AG10803 (cell line): ENCODE results near the gene CD58.
"Not testable (repeated sequence)": the region's sequence is repeated elsewhere in the genome, so short reads cannot be mapped to it uniquely, and the experiment has no call there.

ENCODE experiments used
- DNase-seq: peaks from one replicate; pipeline ENCODE4 v3.0.0; 2010; ENCODE audit warnings: low read depth
- H3K4me3 ChIP-seq: 2 replicates; pipeline ENCODE4 v1.5.1; 2011; ENCODE audit warnings: mild to moderate bottlenecking, low read length, control low read depth
- TF ChIP-seq, protein P1 (sequence below): conservative IDR thresholded peaks from 2 replicates; pipeline ENCODE4 v1.5.1; 2011; ENCODE audit warnings: mild to moderate bottlenecking, low read length, control low read depth, inconsistent platforms

Gene CD58, protein sequence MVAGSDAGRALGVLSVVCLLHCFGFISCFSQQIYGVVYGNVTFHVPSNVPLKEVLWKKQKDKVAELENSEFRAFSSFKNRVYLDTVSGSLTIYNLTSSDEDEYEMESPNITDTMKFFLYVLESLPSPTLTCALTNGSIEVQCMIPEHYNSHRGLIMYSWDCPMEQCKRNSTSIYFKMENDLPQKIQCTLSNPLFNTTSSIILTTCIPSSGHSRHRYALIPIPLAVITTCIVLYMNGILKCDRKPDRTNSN

DNA sequence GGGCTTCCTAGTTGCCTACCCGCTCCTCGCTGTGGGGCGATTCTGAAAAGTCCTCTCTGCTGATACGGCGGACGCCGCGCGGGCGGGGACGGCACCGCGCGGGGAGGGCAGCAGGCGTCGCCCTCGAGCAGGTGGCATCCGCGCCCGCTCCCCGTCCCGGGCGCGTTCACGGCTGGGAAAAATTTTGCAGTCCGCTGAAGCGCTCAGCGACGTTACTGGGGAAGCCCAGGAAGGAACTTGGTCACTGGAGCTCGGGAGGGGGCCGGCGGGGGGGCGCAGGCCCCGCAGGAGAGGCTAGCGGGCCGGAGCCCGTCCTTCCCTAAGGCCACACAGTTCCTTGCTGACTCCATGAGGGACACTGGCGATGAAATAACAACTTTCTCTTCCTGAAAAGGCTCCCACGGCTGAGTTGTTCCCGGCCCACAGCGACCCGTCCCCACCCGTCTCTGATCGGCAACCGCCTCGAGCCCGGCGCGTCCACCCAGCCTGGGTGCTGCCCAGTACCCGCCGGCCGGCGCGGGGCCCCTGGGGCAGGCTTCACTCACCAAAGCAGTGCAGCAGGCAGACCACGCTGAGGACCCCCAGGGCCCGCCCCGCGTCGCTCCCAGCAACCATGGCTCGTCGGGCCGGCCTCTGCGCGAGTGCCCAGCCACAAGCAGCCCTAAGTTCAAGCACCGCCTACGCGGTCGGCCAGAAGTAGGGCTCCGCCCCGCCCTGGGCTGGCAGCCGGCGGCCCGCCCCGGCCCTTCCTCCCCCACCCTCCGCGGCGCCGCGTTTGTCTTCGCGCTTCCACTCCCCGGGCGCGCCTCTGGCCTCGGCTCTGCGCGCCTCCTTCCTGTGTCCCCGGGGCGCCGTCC lies at the start of gene CD58:
CD58 (minus strand) TSS at position 669 of the 857 bp plus-strand sequence; CDS start at position 615, 54 bp downstream.
- TF ChIP-seq, protein P1, sequence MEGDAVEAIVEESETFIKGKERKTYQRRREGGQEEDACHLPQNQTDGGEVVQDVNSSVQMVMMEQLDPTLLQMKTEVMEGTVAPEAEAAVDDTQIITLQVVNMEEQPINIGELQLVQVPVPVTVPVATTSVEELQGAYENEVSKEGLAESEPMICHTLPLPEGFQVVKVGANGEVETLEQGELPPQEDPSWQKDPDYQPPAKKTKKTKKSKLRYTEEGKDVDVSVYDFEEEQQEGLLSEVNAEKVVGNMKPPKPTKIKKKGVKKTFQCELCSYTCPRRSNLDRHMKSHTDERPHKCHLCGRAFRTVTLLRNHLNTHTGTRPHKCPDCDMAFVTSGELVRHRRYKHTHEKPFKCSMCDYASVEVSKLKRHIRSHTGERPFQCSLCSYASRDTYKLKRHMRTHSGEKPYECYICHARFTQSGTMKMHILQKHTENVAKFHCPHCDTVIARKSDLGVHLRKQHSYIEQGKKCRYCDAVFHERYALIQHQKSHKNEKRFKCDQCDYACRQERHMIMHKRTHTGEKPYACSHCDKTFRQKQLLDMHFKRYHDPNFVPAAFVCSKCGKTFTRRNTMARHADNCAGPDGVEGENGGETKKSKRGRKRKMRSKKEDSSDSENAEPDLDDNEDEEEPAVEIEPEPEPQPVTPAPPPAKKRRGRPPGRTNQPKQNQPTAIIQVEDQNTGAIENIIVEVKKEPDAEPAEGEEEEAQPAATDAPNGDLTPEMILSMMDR: peak; percentile 41
- DNase-seq: peak; percentile 77
- H3K4me3 ChIP-seq: peak within 1 kb of the TSS; percentile 75

DNA sequence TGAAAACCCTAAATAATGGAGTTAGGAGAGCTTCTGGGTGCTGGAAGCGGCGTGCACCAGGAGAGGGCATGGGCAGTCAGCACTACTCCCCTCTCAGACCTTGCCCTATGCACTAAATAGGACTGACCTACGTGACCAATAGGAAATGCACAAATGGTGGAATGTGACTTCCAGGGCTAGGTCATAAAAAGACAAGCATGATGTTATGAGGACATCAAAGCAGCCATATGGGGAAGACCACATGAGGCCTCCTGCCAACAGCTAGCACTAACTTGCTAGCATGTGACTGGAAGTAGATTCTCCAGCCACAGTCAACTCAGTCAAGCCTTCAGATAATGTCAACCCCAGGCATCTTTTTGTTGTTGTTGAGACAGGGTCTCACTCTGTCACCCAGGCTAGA lies 49.6 kb upstream of the CD58 start:
- not testable (repeated sequence) for H3K4me3 ChIP-seq, DNase-seq

DNA sequence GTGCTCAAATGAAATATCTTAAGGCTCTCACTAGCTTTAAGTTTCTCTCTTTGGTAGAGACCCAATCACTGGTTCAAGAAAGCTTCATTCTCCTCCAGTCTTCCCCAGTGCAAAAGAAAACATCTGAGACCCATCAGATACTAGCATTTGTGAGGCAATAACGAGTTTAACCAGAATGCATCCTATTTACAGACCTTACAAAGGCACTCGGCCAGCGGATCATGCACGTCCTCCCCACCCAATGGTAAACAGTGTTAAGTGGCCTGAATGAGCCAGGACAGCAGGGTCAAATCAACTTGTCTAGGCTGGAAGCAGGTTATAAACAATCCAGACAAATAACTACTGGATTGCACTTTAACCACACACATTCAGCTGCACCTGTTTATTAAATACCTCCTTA lies 48.3 kb upstream of the CD58 start:
- DNase-seq, H3K4me3 ChIP-seq: not testable (repeated sequence)

DNA sequence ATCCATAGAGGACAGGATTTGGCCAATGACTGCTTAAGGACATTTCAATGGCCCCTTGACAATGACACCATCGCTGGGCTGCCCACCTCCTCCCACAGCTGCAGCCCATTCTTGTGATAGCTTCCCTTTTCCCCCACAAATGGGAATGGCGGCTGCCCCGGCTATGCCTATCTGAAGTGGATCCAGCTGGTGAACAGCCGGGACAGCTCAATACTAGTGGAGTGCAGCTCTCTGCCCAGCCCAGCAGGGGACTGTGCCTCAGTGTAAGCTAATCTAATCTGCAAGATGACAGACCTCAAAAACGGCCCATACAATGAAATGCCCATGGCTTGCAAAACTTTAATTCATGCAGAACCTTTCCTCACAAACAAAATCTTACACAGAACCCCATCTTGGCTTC lies 47.0 kb upstream of the CD58 start:
- DNase-seq, H3K4me3 ChIP-seq: not testable (repeated sequence)

DNA sequence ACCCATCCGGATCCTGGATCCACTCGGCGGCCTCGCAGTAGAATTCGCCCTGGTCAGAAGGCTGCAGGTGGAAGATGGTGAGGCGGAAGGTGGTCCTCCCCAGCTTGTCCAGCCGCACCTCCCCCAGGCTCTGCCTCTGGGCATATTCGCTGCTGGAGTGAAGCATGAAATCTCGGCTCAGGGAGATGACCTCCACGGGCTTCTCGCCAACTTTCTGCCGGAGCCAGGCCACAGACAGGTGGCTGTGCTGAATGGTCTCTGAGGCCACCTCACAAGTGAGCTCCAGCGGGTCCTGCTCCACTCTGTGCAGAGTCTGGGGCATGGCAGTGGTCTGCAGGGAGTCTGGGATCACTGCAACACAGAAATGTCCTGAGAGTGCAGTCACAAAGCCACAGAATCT lies 43.0 kb upstream of the CD58 start:
- H3K4me3 ChIP-seq, DNase-seq: not testable (repeated sequence)

DNA sequence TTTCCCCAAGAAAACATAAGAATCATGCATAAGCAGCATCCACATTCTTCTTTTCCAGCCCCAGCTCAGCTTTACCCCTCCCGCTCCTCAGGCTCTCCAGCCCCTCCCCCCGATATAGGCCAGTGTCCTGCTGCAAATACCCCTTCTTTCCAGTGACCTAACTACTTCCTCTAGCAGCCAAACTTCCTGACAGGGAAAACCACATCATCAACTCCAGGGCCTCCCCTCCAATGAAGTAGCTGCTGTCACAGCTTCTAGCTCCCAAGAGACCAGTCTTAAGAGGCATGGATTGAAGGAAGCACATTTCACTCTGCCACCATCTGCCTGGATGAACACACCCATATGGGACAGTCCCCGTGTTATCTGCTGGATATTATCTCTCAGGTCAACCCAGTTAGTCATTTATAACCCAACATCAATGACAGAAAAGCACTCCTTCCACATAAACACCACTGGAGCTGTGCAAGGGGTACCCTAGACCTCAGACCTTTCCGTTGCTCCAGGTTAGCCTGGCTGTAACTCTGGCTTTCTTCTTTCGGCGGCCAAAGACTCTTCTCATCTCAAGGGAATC lies 39.1 kb upstream of the CD58 start:
- H3K4me3 ChIP-seq, DNase-seq: not testable (repeated sequence)

DNA sequence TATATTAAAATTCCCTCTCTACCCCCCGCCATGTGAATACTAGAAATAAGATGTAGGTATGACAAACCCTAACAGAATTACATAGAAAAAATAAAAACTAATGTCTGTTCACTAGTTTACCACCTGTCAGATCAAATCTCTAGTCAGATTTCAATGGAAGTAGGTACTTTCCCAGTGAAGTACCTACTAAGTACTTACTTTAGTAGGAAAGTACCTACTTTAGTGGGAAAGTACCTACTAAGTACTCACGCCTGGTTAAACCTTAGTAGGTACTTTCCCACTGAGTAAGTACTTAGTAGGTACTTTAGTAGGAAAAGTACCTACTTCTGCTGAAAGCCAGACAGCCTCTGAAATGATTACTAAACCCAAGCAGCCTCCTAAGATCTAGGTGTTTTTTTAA lies 38.0 kb upstream of the CD58 start:
- DNase-seq, H3K4me3 ChIP-seq: not testable (repeated sequence)

DNA sequence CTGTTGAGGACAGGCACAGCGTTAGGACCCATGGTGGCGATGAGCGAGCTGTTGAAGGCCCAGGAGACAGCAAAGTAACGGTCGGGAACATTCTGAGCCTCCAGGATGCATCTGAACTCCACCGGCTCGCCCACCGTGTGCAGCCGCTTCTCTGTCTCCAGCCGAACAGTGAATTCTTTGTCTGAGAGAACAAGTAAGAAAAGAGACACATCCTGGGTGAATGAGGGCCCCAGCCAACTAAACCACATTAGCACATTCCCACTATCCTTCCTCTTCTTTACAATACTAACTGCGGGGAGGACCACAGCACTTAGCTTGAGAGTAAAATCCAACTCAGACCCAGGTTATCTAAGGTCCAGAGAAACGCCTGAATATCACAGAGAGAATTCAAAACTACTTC lies 37.3 kb upstream of the CD58 start:
- DNase-seq, H3K4me3 ChIP-seq: not testable (repeated sequence)

DNA sequence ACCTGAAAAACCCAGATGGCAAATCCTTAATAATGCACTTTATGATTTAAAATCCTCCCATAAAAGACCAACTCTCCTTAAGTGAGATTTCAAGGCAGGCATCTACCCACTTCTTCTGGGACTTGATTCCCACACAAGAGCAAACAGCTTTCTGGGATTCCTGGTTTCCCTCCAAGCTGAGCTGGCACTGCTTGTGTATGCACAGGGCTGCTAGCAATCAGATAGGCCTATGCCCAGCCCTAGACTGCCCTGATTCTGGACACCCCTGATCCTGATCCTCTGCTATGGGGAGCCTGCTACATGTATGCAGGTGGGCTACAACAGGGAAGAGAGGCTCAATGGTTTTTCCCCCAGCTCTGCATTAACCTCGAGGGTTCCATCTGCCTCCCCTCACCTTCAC lies 36.6 kb upstream of the CD58 start:
- not testable (repeated sequence) for H3K4me3 ChIP-seq, DNase-seq

DNA sequence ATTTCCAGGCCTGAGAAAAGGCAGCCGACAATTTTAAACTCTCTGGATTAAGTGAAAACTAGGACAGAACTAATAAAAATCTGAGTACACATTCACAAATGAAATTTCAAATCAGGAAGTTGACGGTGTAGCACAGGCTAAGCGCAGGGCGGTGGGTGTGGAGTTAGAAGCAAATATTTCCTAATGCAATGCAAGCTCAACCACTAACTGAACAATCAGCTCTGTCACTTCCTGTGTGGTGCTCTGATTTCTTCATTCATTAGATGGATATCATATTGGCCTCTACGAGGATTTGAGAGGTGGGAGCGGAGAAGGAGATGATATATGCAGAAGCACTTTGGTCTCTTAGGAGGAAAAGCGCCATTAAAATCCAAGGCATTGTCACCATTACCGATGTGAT lies 35.2 kb upstream of the CD58 start:
- H3K4me3 ChIP-seq, DNase-seq: not testable (repeated sequence)

DNA sequence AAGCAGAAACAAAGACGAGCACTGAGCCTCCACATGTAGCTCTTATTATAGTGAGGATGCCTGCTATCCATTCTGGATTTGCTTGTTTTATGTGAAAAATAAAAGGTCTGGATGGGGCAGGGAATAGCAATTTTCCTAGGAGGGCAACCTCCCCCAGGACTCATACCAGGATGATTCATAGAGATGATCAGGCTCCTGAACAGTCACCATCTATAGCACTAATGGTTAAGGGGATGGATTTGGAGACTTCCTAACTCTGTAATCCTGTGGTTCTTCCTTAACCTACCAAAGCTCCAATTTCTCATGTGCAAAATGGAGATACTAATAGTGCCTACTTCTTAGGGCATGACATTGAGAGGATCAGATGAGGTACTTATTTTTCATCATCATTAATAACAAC lies 34.5 kb upstream of the CD58 start:
- TF ChIP-seq, protein P1: no peak
- DNase-seq: no peak
- no peak overlapping the region for H3K4me3 ChIP-seq

DNA sequence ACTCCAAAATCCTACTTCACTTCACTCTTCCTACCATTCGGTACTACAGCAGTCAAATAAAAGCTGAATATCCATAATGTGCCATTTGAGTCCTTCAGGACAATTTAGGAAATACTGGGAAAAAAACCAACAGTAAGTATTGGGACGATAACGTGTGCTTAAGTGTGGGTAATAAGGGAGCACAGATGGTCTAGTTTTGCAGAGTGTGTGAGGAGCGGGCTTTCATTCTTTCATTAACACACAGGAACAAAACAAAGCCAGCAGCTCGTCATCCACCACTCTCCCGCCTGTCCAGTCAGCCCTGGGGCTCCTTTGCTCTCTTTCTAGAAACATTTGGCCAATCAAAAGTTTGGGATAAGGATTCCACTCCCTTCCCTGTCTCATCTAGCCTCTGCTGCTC lies 33.6 kb upstream of the CD58 start:
- not testable (repeated sequence) for H3K4me3 ChIP-seq, DNase-seq

DNA sequence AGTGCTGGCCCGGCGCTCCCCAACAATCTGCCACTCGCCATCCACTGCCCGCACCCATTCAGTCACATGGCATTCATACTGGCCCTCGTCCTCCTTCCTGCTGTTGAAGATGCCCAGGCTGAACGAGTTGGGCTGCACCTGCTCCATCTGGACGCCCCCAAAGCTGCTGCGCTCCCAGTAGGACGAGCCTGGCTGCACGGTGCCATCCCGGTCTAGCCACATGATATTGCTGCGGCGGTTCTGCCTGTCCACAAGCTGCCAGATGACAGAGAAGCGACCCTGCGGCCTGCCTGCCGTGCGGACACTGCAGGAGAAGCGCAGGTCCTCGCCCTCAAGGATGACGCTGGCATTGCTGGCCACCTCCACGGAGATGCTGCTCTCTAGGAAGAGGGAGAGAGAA lies 32.8 kb upstream of the CD58 start:
- not testable (repeated sequence) for H3K4me3 ChIP-seq, DNase-seq

DNA sequence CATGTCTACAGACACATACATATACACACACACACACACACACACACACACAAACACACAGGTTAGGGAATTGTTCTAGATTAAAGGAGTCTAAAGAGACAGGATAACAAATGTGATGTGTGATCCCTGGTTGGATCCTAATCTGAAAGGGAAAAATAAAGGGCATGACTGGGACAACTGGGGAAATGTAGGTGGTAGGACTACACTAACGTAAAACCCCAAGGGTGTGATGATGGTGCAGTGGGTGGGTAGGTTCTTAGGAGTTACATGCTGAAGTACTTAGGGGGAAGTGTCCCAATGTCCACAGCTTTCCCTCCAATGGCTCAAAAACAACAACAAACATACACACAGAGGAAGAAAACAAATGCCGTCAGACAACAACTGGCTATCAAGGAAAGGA lies 28.5 kb upstream of the CD58 start:
- not testable (repeated sequence) for DNase-seq, H3K4me3 ChIP-seq

DNA sequence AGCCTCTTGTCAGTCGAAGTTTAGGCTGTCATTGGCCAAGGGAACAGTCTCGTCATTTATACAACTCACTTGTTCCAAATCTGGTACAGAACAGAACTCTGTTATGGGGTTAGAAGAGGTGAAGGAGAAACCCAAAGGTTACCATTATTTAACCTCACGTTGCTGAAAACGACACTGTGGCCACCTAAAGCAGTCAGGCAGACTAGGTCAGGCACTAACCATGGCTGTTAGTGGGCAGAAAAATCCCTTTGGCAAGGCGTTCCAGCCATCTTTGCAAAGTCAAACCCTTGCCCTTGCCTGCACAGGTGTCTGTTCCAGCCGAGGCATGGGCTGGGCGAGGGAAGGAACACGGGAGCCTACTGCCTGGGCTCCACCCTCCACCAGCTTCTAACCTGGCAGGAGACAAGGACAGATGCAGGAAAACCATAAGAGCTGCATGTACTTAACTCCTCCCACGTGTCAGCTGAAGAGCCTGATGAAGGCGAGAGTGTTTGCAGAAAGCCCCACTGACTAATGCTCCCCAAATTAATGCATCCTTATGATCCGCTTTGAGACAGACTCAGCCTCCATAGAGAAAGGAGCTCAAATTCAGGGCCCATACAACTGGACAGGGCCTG lies 27.7 kb upstream of the CD58 start:
- not testable (repeated sequence) for DNase-seq, H3K4me3 ChIP-seq

DNA sequence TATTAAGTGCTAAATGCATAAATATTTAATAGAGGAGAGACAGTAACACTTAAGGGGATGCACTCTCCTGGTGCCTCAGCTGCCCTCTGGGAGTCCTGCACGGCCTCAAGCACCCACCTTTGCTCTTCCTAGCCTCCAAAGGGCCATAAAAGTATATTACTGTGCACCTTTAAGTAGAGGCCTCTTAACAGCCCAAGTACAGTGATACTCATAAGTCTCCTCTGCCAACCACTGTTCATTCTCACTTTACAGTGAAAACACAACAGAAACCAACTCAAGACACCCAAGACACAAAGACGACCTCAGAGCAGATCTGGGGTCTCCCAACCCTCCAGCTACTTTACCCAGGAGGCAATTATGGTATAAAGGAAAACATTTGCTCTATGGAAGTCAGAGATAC lies 26.6 kb upstream of the CD58 start:
- not testable (repeated sequence) for DNase-seq, H3K4me3 ChIP-seq

DNA sequence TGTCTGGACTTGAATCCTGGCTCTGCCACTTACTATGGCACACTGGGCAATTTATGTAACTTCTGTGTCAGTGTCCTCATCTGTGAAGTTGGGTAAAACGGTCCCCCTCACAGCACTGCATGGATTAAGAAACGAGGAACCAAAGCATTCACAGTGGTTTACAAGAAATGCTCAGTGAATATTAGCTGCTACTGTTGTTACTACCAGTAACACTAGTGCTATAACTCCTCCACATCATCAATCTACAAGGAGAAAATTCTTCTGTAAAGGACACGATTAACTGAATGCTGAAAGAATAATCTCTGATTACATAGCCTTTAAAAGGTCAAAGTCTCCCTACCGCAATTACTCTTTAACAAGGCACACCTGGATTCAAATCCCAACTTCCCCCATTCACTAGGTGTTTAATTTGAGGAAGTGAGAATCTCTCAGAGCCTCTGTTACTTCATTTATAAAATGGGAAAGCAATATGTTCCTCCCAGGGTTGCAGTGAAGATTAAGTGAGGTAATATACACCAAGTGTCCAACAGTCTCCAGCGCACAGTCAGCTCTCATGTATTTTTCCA lies 26.0 kb upstream of the CD58 start:
- H3K4me3 ChIP-seq: not testable (repeated sequence)

More for the DNA sequence above, 26.0 kb upstream of the CD58 start:
- DNase-seq: not testable (repeated sequence)
